Neuron (in vitro differentiated cells): Measurements from ENCODE around the gene DIPK1C.
"Not testable (repeated sequence)": the region's sequence is repeated elsewhere in the genome, so short reads cannot be mapped to it uniquely, and the experiment has no call there.

ENCODE experiments used
- H2AFZ ChIP-seq: one replicate; pipeline ENCODE4 v1.6.1; 2013; ENCODE audit warnings: low read depth, mild to moderate bottlenecking, inconsistent platforms, low read length, moderate library complexity
- H3K27me3 ChIP-seq: one replicate; pipeline ENCODE4 v1.6.1; 2013; ENCODE audit warnings: low read length; ENCODE audit not compliant: insufficient read depth
- H3K36me3 ChIP-seq: one replicate; pipeline ENCODE4 v1.6.1; 2013; ENCODE audit warnings: low read length; ENCODE audit not compliant: insufficient read depth
- H3K4me1 ChIP-seq: one replicate; pipeline ENCODE4 v1.6.1; 2013; ENCODE audit warnings: low read length; ENCODE audit not compliant: insufficient read depth
- H3K4me3 ChIP-seq: 2 replicates; pipeline ENCODE4 v1.5.1; 2013; ENCODE audit warnings: mild to moderate bottlenecking, low read length, moderate library complexity
- H3K9me3 ChIP-seq: one replicate; pipeline ENCODE4 v1.6.1; 2013; ENCODE audit warnings: low read length

DIPK1C gene

GRCh38 chr18:74457043-74457724, at the start of gene DIPK1C:
Gene DIPK1C, minus strand, starts transcription at chr18:74457308. Its CDS starts 49 bp downstream, at chr18:74457259.
- H3K27me3 ChIP-seq: peaks cover 59% of the 10 kb centered on the region
- no peak within 1 kb of the TSS for H3K4me3 ChIP-seq

DNA sequence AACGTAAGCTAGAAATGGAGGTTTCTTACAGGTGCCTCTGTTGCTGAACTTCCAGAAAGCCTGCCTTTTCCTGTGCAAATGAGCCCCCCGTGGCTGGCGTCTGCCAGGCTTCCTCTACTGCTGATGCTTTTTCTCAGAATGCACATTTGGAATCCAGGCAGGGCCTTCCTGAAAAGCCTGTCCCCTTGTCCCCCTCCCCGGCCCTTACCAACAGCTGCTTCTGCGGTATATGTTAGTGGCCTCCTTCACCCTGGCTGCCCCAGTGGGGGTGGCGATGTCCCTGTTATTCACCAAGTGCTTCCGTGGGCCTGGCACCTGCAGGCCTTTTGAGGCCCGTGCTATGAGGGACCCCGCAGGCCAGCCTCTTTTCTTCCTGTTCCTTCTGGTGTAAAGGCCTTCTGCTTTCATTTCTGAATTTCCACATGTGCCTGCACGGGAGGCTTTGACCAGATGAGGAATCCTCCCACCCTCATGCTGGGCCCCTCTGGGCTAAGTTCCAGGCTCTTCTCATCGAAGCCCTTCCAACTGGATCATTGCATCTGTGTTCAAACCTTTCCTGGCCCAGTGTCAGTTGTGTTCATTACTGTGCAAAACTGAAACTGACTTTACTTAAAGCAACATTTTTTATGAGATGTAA, 49.5 kb upstream of the DIPK1C start:
- H3K36me3 ChIP-seq: peaks cover 74% of the 10 kb centered on the region
- no peaks in the 10 kb centered on the region for H3K9me3 ChIP-seq
- H3K27me3 ChIP-seq: no peaks in the 10 kb centered on the region
- H3K4me1 ChIP-seq: no peaks in the 10 kb centered on the region
- no peak overlapping the region for H3K4me3 ChIP-seq
- no peak overlapping the region for H2AFZ ChIP-seq

More at GRCh38 chr18:74457043-74457724, at the start of gene DIPK1C:
- no peaks in the 10 kb centered on the region for H3K36me3 ChIP-seq
- peaks cover 17% of the 10 kb centered on the region for H3K4me1 ChIP-seq
- no peak within 1 kb of the TSS for H2AFZ ChIP-seq
- no peaks in the 10 kb centered on the region for H3K9me3 ChIP-seq

GRCh38 chr18:74505776-74506175, 48.7 kb upstream of the DIPK1C start:
- Histone ChIP-seq H3K36me3 (peaks cover 76% of the 10 kb centered on the region), H3K27me3 (no peaks in the 10 kb centered on the region)

DNA sequence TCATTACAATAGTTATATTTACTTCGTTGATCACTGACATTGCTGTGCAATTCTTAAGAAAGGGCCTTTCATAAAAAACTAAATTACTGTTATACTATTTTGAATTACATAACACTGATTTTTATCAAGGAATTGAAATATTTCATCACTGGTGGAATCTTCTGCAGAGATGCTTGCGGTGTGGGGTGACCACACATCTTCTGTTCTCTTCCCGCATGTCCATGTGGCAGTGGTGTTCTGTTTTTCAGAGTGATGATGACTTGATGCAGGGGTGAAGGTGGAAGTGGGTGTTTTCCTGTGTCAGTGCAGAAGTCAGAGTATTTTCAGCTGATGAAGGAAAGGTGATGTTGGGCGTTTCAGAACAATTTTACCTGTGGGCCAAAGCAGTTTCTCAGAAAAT, 46.0 kb upstream of the DIPK1C start:
- Histone ChIP-seq H3K4me1 (no peaks in the 10 kb centered on the region), H3K9me3 (no peaks in the 10 kb centered on the region), H2AFZ (no peak overlapping the region), H3K36me3 (peaks cover 59% of the 10 kb centered on the region), H3K27me3 (no peaks in the 10 kb centered on the region), H3K4me3 (no peak overlapping the region)

More at GRCh38 chr18:74505776-74506175, 48.7 kb upstream of the DIPK1C start:
- H3K4me1 ChIP-seq: no peaks in the 10 kb centered on the region
- H2AFZ ChIP-seq: no peak overlapping the region
- H3K4me3 ChIP-seq: no peak overlapping the region
- H3K9me3 ChIP-seq: no peaks in the 10 kb centered on the region

- no peak overlapping the region for H2AFZ ChIP-seq
- H3K36me3 ChIP-seq: peaks cover 47% of the 10 kb centered on the region
- no peak overlapping the region for H3K4me3 ChIP-seq
- no peaks in the 10 kb centered on the region for H3K9me3 ChIP-seq
- H3K27me3 ChIP-seq: no peaks in the 10 kb centered on the region
- peaks cover 7% of the 10 kb centered on the region for H3K4me1 ChIP-seq
These were observed 44.3 kb upstream of the DIPK1C start for GRCh38 chr18:74501386-74501785.

- H3K36me3 ChIP-seq: peaks cover 46% of the 10 kb centered on the region
- not testable (repeated sequence) for H3K4me3 ChIP-seq, H3K27me3 ChIP-seq, H2AFZ ChIP-seq, H3K9me3 ChIP-seq, H3K4me1 ChIP-seq
These were observed 43.7 kb upstream of the DIPK1C start for GRCh38 chr18:74500774-74501173.

DNA sequence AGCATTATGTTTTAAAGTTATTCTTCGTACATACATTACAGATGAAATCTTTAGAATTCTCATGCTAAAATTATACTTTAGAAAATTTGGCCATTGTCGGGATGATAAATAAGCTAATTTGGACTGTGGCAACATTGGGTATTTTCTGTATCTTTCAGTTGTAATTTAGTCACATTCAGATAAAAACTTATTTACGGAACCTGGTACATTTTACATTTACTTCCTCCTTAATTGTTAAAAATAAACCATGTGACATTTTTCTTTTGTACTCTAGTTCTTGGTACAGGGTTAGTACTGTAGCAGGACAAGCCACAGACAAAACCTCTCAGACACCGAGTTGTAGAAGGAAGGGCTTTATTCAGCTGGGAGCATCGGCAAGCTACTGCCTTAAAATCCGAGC, 43.3 kb upstream of the DIPK1C start:
- Histone ChIP-seq H3K36me3 (peaks cover 43% of the 10 kb centered on the region), H3K4me3 (no peak overlapping the region), H3K9me3 (no peaks in the 10 kb centered on the region), H2AFZ (no peak overlapping the region), H3K4me1 (peaks cover 7% of the 10 kb centered on the region), H3K27me3 (no peaks in the 10 kb centered on the region)

GRCh38 chr18:74499633-74500032, 42.5 kb upstream of the DIPK1C start:
- Histone ChIP-seq H3K36me3 (peaks cover 39% of the 10 kb centered on the region), H3K4me3 (no peak overlapping the region), H3K4me1 (peaks cover 7% of the 10 kb centered on the region), H2AFZ (no peak overlapping the region), H3K27me3 (no peaks in the 10 kb centered on the region), H3K9me3 (no peaks in the 10 kb centered on the region)

- H3K4me3 ChIP-seq: no peak overlapping the region
- H2AFZ ChIP-seq: no peak overlapping the region
- H3K36me3 ChIP-seq: peaks cover 33% of the 10 kb centered on the region
- no peaks in the 10 kb centered on the region for H3K9me3 ChIP-seq
- H3K27me3 ChIP-seq: no peaks in the 10 kb centered on the region
- peaks cover 7% of the 10 kb centered on the region for H3K4me1 ChIP-seq
These were observed 41.9 kb upstream of the DIPK1C start for GRCh38 chr18:74498712-74499627.

DNA sequence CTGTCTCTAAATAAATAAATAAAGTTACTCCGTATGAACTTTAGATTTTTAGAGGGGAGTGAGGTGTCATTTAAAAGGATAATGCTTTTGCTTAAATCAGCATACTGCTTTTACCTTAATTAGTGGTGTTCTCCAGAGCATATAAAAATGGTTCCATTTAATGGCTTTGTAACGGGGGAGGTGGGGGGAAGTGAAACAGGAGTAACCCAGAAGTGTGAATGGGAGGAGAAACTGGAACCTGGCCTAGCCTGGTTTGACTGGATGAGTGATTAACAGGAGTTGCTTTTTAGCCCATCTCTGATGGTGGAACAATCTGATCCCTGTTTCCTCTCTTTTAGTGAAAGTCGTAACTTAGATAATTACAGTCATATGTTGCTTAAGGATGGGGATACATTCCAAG, 40.7 kb upstream of the DIPK1C start:
- no peak overlapping the region for H2AFZ ChIP-seq
- H3K4me1 ChIP-seq: peaks cover 7% of the 10 kb centered on the region
- H3K27me3 ChIP-seq: no peaks in the 10 kb centered on the region
- no peaks in the 10 kb centered on the region for H3K9me3 ChIP-seq
- no peak overlapping the region for H3K4me3 ChIP-seq
- H3K36me3 ChIP-seq: peaks cover 26% of the 10 kb centered on the region

DNA sequence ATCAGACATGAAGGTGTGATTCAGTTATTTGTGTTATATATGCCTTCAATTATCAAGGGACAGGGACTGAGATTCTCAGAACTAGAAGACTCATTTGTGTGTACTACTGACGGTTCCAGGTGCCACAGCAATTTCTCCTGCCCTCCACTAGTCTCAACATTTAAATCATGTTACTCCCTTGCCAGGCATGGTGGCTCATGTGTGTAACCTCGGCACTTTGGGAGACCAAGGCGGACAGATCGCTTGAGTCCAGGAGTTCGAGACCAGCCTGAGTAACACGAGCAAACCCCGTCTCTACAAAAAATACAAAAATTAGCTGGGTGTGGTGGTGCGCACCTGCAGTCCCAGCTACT, 40.2 kb upstream of the DIPK1C start:
- Histone ChIP-seq H3K4me3 (peak overlapping the region; percentile 81), H2AFZ (no peak overlapping the region), H3K27me3 (no peaks in the 10 kb centered on the region), H3K4me1 (peaks cover 7% of the 10 kb centered on the region), H3K9me3 (no peaks in the 10 kb centered on the region), H3K36me3 (peaks cover 21% of the 10 kb centered on the region)

DNA sequence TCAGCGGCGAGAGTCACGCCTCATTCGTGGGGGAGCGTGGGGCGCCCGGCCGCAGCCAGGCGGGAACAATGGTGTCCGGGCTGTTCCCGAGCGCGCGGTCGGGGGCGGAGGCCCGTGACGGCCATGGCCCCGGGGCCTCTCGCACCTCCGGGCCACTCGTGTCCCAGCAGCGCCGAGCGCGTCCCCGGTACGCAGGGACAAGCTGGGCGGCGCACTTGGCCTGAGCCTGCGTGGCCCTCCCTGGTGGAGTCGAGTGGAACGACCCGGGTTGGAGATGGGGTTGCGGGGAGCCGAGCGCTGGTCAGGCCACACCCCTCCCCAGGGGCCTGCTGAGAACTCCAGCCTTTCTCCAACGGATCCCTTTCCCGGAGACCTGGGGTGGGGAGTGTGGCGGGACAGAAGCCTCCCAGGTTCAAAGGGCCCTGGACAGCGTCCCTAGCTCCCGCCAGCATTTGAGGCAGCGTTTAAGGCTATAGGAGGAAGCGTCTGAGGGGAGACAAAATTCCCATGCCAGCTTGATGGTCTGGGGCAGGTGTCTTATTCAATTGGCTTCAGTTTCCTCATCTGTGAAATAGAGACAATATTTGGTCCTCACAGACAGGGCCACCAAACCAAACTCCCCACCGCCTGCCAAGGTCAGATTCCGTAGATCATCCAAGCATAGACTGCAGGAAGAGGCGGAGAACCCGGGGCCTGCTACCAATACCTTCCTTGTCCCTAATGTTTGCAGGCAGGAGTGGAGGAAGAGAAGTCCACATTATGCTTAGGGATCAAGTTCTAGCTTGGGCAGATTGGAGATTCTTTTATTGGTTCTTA, 39.6 kb upstream of the DIPK1C start:
- Histone ChIP-seq H3K36me3 (peaks cover 17% of the 10 kb centered on the region), H2AFZ (peak overlapping the region; percentile 59), H3K27me3 (no peaks in the 10 kb centered on the region), H3K4me1 (peaks cover 7% of the 10 kb centered on the region), H3K4me3 (peak overlapping the region; percentile 81), H3K9me3 (peaks cover 2% of the 10 kb centered on the region)
